Activated naive CD8-positive, alpha-beta T cell treated with anti-CD3 and anti-CD28 coated beads, Interleukin-2, amount 10 ng/mL, durations not matched to agents 7 days and 5 days (primary cell): ENCODE data around the gene CEND1. TPM values are rescaled to one million over a fixed set of nuclear protein-coding genes. Genes with fewer than 3 reads are reported as not detected.

Experiments
- ATAC-seq: fragments of 150-1000 bp; cut with Tn5 transposase; one replicate; pipeline ENCODE4 v1.10.0; 2021; ENCODE audit warnings: low read depth, moderate library complexity
- POLR2A ChIA-PET: fragments of 350-600 bp; sonication (Branson Sonifier 250); formaldehyde crosslinking; loops from one replicate; lab custom pipeline; 2021; ENCODE audit warnings: antibody characterized with exemption; lab: Charles Lee
- DNase-seq: peaks from one replicate; pipeline ENCODE4 v3.0.0; 2021
- H3K27ac Mint-ChIP-seq: one replicate; pipeline ENCODE4 v1.8.0; 2022; ENCODE audit warnings: mild to moderate bottlenecking, mixed read lengths
- H3K27me3 Mint-ChIP-seq: one replicate; pipeline ENCODE4 v1.8.0; 2022; ENCODE audit warnings: mild to moderate bottlenecking, moderate library complexity, mixed read lengths
- H3K36me3 Mint-ChIP-seq: one replicate; pipeline ENCODE4 v1.8.0; 2021; ENCODE audit warnings: mild to moderate bottlenecking, mixed read lengths
- H3K4me1 Mint-ChIP-seq: one replicate; pipeline ENCODE4 v1.8.0; 2021; ENCODE audit warnings: mixed read lengths
- H3K4me3 Mint-ChIP-seq: one replicate; pipeline ENCODE4 v1.8.0; 2022; ENCODE audit warnings: mild to moderate bottlenecking, moderate library complexity, mixed read lengths
- H3K9me3 Mint-ChIP-seq: one replicate; pipeline ENCODE4 v1.8.0; 2021; ENCODE audit warnings: mixed read lengths
- total RNA-seq, 2 experiments: library from RNA; stranded (reverse); gene quantifications; one replicate each; pipeline ENCODE4 v1.2.3, GENCODE V29; 2021

Gene CEND1
- total RNA-seq, 2 experiments from 2014 or later = 0.37 TPM; not detected in 1

DNA sequence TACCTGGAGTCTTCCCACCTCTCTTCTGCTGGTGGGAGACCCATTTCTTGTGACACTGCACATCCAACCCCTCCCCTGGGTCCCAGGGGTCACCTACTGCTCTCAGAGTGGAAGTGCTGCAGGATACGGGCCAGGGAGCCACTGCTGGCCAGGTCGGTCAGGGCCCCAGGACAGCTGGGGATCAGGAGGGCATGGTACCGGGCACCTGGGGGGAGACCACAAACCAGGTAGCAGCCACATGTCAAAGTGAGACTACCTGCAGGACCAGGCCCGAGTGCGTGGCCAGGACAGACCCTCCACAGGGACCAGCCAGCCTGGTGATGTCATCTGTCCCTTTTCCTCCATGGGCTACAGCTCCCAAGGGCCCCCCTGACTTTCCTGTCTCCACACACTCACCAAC, 16.5 kb downstream of the CEND1 start:
- DNase-seq (no peak), ATAC-seq (no peak)
- Mint-ChIP-seq H3K36me3 (no peaks in the 10 kb centered on the region), H3K4me3 (no peak overlapping the region), H3K27me3 (no peaks in the 10 kb centered on the region), H3K9me3 (no peaks in the 10 kb centered on the region), H3K27ac (no peak overlapping the region), H3K4me1 (peaks cover 10% of the 10 kb centered on the region)
- POLR2A ChIA-PET = no interaction called here

- DNase-seq = no peak
Observed at GRCh38 chr11:772429-773390, 17.2 kb downstream of the CEND1 start.

GRCh38 chr11:771617-772204, 18.2 kb downstream of the CEND1 start:
- POLR2A ChIA-PET = no interaction called here
- no peaks in the 10 kb centered on the region for H3K36me3 Mint-ChIP-seq

More at GRCh38 chr11:772429-773390, 17.2 kb downstream of the CEND1 start:
- no peak for ATAC-seq
- H3K9me3 Mint-ChIP-seq = no peaks in the 10 kb centered on the region
- no peak overlapping the region for H3K4me3 Mint-ChIP-seq
- H3K27me3 Mint-ChIP-seq = no peaks in the 10 kb centered on the region
- no peaks in the 10 kb centered on the region for H3K36me3 Mint-ChIP-seq
- no peak overlapping the region for H3K27ac Mint-ChIP-seq
- POLR2A ChIA-PET = no interaction called here
- H3K4me1 Mint-ChIP-seq = peaks cover 8% of the 10 kb centered on the region

DNA sequence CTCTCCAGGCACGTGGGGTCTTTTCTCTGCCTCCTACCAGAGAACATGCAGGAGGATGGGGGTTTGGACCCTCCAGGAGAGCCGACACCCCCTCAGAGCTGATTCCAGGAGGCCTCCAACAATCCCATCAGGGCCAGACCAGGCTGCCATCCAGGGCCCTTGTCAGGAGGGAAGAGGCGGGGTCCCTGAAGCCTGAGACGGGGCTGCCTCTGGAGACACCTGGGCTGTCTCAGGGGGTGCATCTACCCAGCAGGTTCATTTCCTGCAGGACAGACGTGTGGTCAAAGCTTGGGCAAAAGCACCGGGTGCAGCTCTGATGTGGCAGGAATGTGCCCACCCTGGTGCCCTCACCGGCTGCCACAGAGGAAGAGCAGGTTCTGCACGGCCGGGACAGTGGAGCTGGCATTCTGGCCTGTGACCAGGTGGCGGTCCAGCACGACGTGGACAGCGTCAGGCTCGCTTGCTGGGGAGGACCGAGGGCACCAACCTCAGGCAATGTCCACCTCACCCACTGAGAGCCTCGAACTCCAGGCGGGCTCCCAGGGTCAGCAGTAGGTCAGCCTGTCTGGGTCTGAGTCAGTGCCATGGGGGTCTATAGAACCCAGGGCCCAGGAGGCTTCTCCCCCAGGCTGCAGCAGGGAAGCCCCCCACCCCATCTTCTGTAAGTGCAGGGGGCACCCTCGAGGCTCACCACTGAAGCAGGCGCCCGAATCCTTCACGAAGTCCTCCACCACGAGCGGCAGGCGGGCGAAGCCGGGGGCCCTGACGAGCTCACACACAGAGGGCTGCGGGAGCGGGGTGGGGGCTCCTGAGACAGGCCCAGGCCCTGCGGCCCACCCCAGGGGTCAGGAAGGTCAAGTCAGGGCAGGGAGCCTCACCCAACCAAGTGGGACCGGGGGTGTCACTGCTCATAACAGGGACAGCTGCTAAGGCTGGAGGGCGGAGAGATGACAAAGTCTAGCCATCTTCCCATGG, 19.0 kb downstream of the CEND1 start:
- Mint-ChIP-seq H3K27ac (no peak overlapping the region), H3K36me3 (no peaks in the 10 kb centered on the region)
- POLR2A ChIA-PET = no interaction called here

More at GRCh38 chr11:771617-772204, 18.2 kb downstream of the CEND1 start:
- no peak overlapping the region for H3K27ac Mint-ChIP-seq
- DNase-seq (no peak), ATAC-seq (no peak)
- H3K4me1 Mint-ChIP-seq = peaks cover 8% of the 10 kb centered on the region
- H3K9me3 Mint-ChIP-seq = no peaks in the 10 kb centered on the region
- H3K27me3 Mint-ChIP-seq = no peaks in the 10 kb centered on the region
- H3K4me3 Mint-ChIP-seq = no peak overlapping the region

GRCh38 chr11:769887-770641, 19.8 kb downstream of the CEND1 start:
- H3K27ac Mint-ChIP-seq = no peak overlapping the region
- POLR2A ChIA-PET = no interaction called here
- DNase-seq (no peak), ATAC-seq (no peak)
- H3K4me3 Mint-ChIP-seq = no peak overlapping the region
- no peaks in the 10 kb centered on the region for H3K36me3 Mint-ChIP-seq
- H3K27me3 Mint-ChIP-seq = no peaks in the 10 kb centered on the region
- peaks cover 2% of the 10 kb centered on the region for H3K4me1 Mint-ChIP-seq
- no peaks in the 10 kb centered on the region for H3K9me3 Mint-ChIP-seq

More for the DNA sequence above, 19.0 kb downstream of the CEND1 start:
- ATAC-seq (no peak), DNase-seq (no peak)
- Mint-ChIP-seq H3K4me3 (no peak overlapping the region), H3K9me3 (no peaks in the 10 kb centered on the region), H3K27me3 (no peaks in the 10 kb centered on the region), H3K4me1 (peaks cover 3% of the 10 kb centered on the region)

- no peaks in the 10 kb centered on the region for H3K27me3 Mint-ChIP-seq
- ATAC-seq (no peak), DNase-seq (no peak)
- H3K4me1 Mint-ChIP-seq = no peaks in the 10 kb centered on the region
- no peak overlapping the region for H3K4me3 Mint-ChIP-seq
- H3K36me3 Mint-ChIP-seq = peaks cover 3% of the 10 kb centered on the region
- no peaks in the 10 kb centered on the region for H3K9me3 Mint-ChIP-seq
- POLR2A ChIA-PET = no interaction called here
- H3K27ac Mint-ChIP-seq = no peak overlapping the region
Observed at GRCh38 chr11:767238-767637, 22.7 kb downstream of the CEND1 start.

DNA sequence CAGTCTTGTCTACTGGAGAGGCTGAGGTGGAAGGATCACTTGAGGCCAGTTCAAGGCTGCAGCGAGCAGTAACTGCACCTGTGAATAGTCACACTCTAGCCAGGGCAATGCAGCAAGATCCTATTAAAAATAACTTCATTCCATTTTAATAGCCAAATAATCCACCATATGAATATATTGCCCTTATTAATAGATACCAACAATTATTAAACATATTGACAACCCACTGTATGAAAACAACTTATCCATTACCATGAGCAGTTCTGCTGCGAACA, 23.0 kb downstream of the CEND1 start:
- ATAC-seq = no peak
- POLR2A ChIA-PET = no interaction called here
- peaks cover 3% of the 10 kb centered on the region for H3K36me3 Mint-ChIP-seq
- H3K27me3 Mint-ChIP-seq = no peaks in the 10 kb centered on the region
- DNase-seq = no peak
- no peak overlapping the region for H3K27ac Mint-ChIP-seq
- H3K9me3 Mint-ChIP-seq = no peaks in the 10 kb centered on the region
- H3K4me1 Mint-ChIP-seq = no peaks in the 10 kb centered on the region
- H3K4me3 Mint-ChIP-seq = no peak overlapping the region

DNA sequence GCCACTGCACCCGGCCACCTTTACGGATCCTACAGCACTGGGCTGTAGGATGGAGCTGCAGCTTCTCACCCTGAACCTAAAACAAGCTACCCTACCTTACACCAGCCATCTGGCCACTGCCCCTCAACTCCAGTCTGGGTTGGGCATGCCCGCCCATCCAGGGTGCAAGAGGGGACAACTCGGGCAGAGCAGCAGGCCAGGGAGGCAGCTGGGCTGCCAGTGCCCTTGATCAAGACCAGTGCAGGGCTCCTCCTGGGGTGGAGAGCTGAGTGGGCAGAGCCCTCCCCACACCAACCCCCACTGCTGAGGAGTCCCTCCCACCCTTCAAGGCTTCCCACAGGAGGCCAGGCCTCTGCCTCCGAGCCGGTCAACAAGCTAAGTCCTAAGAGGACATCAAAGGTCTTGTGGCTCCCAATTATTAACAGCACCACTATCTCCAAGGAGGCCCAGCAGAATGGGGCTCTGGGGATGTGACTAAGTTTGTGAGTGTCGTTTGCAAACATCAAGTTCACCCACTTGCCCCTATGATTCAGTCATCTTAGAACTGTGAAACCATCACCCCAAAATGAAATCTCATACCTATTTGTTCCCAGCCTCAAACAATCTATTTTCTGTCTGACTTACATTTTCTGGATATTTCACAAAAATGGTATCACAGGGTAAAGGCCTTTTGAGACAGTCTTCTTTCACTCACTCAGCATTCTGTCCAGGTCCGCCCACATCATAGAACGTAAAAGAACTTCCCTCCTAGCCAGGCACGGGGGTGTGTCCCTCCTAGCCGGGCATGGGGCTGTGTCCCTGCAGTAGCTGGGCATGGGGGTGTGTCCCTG, 23.6 kb downstream of the CEND1 start:
- peaks cover 3% of the 10 kb centered on the region for H3K36me3 Mint-ChIP-seq
- H3K9me3 Mint-ChIP-seq = no peaks in the 10 kb centered on the region
- no peaks in the 10 kb centered on the region for H3K4me1 Mint-ChIP-seq
- DNase-seq (no peak), ATAC-seq (no peak)
- H3K27ac Mint-ChIP-seq = no peak overlapping the region
- no peaks in the 10 kb centered on the region for H3K27me3 Mint-ChIP-seq
- H3K4me3 Mint-ChIP-seq = no peak overlapping the region
- POLR2A ChIA-PET = interaction anchor here (0.6 to 0.7 kb wide), 2 partner anchors 9 to 31 kb away, joined by 3 read pairs; no protein-coding TSS in a partner anchor

DNA sequence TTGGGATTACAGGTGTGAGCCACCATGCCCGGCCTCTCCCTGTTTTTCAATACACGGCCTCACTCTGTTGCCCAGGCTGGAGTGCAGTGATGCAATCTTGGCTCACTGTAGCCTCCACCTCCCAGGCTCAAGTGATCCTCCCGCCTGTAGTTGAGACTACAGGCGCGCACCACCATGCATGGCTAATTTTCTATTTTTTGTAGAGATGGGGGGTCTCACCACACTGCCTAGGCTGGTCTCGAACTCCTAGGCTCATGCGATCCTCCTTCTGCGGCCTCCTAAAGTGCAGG, 24.1 kb downstream of the CEND1 start:
- H3K27me3 Mint-ChIP-seq = no peaks in the 10 kb centered on the region
- H3K27ac Mint-ChIP-seq = no peak overlapping the region
- DNase-seq (no peak), ATAC-seq (no peak)
- H3K4me1 Mint-ChIP-seq = no peaks in the 10 kb centered on the region
- H3K9me3 Mint-ChIP-seq = no peaks in the 10 kb centered on the region
- peaks cover 3% of the 10 kb centered on the region for H3K36me3 Mint-ChIP-seq
- H3K4me3 Mint-ChIP-seq = no peak overlapping the region
- POLR2A ChIA-PET = interaction anchor here (0.7 kb wide), 1 partner anchor 10 kb away, joined by 3 read pairs; no protein-coding TSS in a partner anchor

DNA sequence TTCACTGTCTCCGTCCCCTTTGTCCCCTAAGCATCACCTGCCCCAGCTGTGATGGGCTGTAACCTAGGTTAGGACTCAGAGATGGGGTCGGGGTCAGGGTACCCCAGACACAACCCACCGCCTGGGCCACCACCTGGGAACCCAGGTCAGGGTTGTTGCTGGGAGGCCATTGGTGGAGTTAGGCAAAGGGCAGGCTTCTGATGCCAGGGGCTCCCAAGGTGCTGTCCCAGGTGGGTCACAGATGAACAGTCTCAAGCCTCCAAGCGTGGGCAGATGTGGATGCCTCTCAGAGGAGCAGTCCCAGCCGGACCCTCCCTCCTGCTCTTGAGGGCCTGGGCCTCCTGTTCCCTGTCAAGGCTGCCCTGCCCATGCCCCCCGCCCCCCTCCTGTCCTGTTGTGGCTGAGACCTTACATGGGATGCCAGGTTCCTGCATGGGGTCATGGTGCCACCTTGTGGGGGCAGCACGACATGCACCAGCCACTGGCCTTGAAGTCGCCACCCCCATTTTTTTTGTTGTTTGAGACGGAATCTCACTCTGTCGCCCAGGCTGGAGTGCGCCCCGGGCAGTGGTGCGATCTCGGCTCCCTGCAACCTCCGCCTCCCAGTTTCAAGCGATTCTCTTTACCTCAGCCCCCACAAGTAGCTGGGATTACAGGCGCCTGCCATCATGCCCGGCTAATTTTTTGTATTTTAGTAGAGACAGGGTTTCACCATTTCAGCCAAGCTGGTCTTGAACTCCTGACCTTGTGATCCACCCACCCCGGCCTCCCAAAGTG, 24.7 kb downstream of the CEND1 start:
- DNase-seq (peak; percentile 69), ATAC-seq (peak; percentile 75)
- Mint-ChIP-seq H3K9me3 (no peaks in the 10 kb centered on the region), H3K36me3 (peaks cover 3% of the 10 kb centered on the region), H3K27me3 (no peaks in the 10 kb centered on the region), H3K4me3 (no peak overlapping the region), H3K27ac (no peak overlapping the region), H3K4me1 (no peaks in the 10 kb centered on the region)
- POLR2A ChIA-PET = interaction anchor here (0.7 to 1.2 kb wide), 2 partner anchors 11 to 39 kb away, joined by 3 to 4 read pairs; no protein-coding TSS in a partner anchor

- no peak overlapping the region for H3K27ac Mint-ChIP-seq
- H3K4me3 Mint-ChIP-seq = no peak overlapping the region
- ATAC-seq (no peak), DNase-seq (no peak)
- H3K9me3 Mint-ChIP-seq = no peaks in the 10 kb centered on the region
- H3K36me3 Mint-ChIP-seq = peaks cover 3% of the 10 kb centered on the region
- no peaks in the 10 kb centered on the region for H3K27me3 Mint-ChIP-seq
- H3K4me1 Mint-ChIP-seq = no peaks in the 10 kb centered on the region
- POLR2A ChIA-PET = interaction anchor here (1.2 kb wide), 1 partner anchor 38 kb away, joined by 4 read pairs; no protein-coding TSS in a partner anchor
Observed at GRCh38 chr11:764322-765024, 25.4 kb downstream of the CEND1 start.
